ENCODE measurements around the gene WNT9B. TPM values are rescaled to one million over a fixed set of nuclear protein-coding genes. Genes with fewer than 3 reads are reported as not detected.

The WNT9B gene
- total RNA-seq, 4 donors from 2014 or later: 0.42 to 0.66 (median 0.65) TPM; not detected in 1

- intact Hi-C loops (cut with DNase I): no loop called here
- Histone ChIP-seq H3K27me3 (peaks cover 6 to 83% (median 29%) of the 10 kb centered on the region in 4 donors), H3K4me1 (peaks cover 13 to 37% (median 30%) of the 10 kb centered on the region in 4 donors), H3K36me3 (no peaks in the 10 kb centered on the region), H3K27ac (replicated peaks in 1 of 4) (no peak overlapping the region), H3K9me3 (no peaks in the 10 kb centered on the region), H3K4me3 (no peak overlapping the region)
- no peak for DNase-seq (ENCODE audit: extremely low spot score)
- 64% methylated on average over 6 of the region's 7 CpGs for WGBS
- TF ChIP-seq EP300 (IDR thresholded peaks at IDR 0.05): no peak
- no peak for TF ChIP-seq POLR2AphosphoS5 (IDR thresholded peaks at IDR 0.05)
- TF ChIP-seq POLR2A (IDR thresholded peaks at IDR 0.05; ENCODE audit: low read depth): no peak
Measured at GRCh38 chr17:46814446-46814845, 36.9 kb upstream of the WNT9B start.

DNA sequence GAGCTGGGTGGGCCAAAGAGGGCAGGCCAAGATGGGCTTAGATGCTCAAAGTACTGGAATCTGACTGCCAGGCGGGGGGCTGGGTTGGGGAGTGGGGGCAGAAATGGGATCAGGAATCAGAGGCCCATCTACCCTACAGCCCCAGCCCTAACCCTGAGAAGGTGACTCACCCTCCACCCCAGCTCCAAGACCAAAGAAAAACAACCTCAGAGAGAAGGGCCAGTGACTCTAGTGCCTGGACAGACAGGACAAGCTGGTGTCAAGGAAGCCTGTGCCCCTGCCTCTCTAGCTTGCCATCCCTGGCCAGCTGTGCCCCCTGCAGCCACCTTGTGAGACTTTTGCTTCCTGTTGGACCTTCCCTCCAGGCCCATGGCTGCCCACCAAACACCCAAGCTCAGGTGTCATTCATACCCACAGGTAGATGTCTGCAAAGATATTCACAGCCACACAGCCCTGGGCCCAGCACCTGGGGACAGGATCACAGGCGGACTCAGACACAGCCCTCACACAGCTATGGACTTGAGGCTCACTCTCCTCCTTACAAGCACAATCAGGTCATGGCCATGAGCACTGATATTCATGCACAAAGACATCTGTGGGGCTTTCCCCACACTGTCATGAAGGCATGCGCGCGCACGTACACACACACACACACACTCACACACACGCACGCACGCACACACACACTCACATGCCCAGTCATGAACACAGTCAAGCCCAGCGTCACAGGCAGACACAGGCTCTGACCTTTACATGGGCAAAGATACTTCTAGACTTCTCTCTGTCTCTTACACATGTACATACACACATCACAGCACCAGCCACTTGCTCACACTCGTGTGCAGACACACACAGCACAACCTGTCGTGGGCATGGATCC is 35.7 kb upstream of the WNT9B start:
- 74% methylated on average over 11 of the region's 12 CpGs for WGBS

GRCh38 chr17:46817151-46817900 is 34.1 kb upstream of the WNT9B start:
- Histone ChIP-seq H3K4me3 (no peak overlapping the region), H3K36me3 (no peaks in the 10 kb centered on the region), H3K27me3 (peaks cover 6 to 97% (median 57%) of the 10 kb centered on the region in 4 donors), H3K9me3 (no peaks in the 10 kb centered on the region), H3K27ac (replicated peaks in 1 of 4) (no peak overlapping the region), H3K4me1 (peaks cover 17 to 52% (median 34%) of the 10 kb centered on the region in 4 donors)
- DNase-seq (ENCODE audit: extremely low spot score): no peak
- TF ChIP-seq EP300 (IDR thresholded peaks at IDR 0.05) (no peak), POLR2A (IDR thresholded peaks at IDR 0.05; ENCODE audit: low read depth) (no peak), POLR2AphosphoS5 (IDR thresholded peaks at IDR 0.05) (no peak)
- TF ChIP-seq, protein P1, sequence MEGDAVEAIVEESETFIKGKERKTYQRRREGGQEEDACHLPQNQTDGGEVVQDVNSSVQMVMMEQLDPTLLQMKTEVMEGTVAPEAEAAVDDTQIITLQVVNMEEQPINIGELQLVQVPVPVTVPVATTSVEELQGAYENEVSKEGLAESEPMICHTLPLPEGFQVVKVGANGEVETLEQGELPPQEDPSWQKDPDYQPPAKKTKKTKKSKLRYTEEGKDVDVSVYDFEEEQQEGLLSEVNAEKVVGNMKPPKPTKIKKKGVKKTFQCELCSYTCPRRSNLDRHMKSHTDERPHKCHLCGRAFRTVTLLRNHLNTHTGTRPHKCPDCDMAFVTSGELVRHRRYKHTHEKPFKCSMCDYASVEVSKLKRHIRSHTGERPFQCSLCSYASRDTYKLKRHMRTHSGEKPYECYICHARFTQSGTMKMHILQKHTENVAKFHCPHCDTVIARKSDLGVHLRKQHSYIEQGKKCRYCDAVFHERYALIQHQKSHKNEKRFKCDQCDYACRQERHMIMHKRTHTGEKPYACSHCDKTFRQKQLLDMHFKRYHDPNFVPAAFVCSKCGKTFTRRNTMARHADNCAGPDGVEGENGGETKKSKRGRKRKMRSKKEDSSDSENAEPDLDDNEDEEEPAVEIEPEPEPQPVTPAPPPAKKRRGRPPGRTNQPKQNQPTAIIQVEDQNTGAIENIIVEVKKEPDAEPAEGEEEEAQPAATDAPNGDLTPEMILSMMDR (IDR thresholded peaks at IDR 0.05): no peak
- WGBS: 26% methylated on average over 21 of the region's 22 CpGs
- intact Hi-C loops (cut with DNase I): no loop called here

More for the DNA sequence above, 35.7 kb upstream of the WNT9B start:
- peaks cover 17 to 47% (median 38%) of the 10 kb centered on the region in 4 donors for H3K4me1 ChIP-seq
- intact Hi-C loops (cut with DNase I): no loop called here
- no peak overlapping the region for H3K27ac ChIP-seq (replicated peaks in 1 of 4)
- H3K4me3 ChIP-seq: no peak overlapping the region
- no peaks in the 10 kb centered on the region for H3K36me3 ChIP-seq
- peaks cover 6 to 96% (median 42%) of the 10 kb centered on the region in 4 donors for H3K27me3 ChIP-seq
- TF ChIP-seq, protein P1 (IDR thresholded peaks at IDR 0.05): no peak
- TF ChIP-seq POLR2A (IDR thresholded peaks at IDR 0.05; ENCODE audit: low read depth): no peak
- no peak for TF ChIP-seq EP300 (IDR thresholded peaks at IDR 0.05)
- no peak for TF ChIP-seq POLR2AphosphoS5 (IDR thresholded peaks at IDR 0.05)
- no peak for DNase-seq (ENCODE audit: extremely low spot score)
- H3K9me3 ChIP-seq: no peaks in the 10 kb centered on the region

- Histone ChIP-seq H3K4me3 (no peak overlapping the region), H3K9me3 (no peaks in the 10 kb centered on the region), H3K36me3 (no peaks in the 10 kb centered on the region), H3K4me1 (peaks cover 17 to 51% (median 30%) of the 10 kb centered on the region in 4 donors), H3K27me3 (peaks cover 6 to 97% (median 61%) of the 10 kb centered on the region in 4 donors), H3K27ac (replicated peaks in 1 of 4) (no peak overlapping the region)
- no peak for DNase-seq (ENCODE audit: extremely low spot score)
- TF ChIP-seq EP300 (IDR thresholded peaks at IDR 0.05): no peak
- TF ChIP-seq, protein P1 (IDR thresholded peaks at IDR 0.05): no peak
- TF ChIP-seq POLR2AphosphoS5 (IDR thresholded peaks at IDR 0.05): no peak
- TF ChIP-seq POLR2A (IDR thresholded peaks at IDR 0.05; ENCODE audit: low read depth): no peak
- intact Hi-C loops (cut with DNase I): no loop called here
- 7% methylated on average over 5 of the region's 5 CpGs for WGBS
Measured at GRCh38 chr17:46817901-46818209, 33.5 kb upstream of the WNT9B start.

Data from esophagus muscularis mucosa (tissue), 4 donors.